HG03432 (cell line): Measurements from ENCODE around the gene ADPRHL1.
A peak's percentile ranks its signal among the peaks of the same experiment; 100 is the strongest.
"Not testable (repeated sequence)": the region's sequence is repeated elsewhere in the genome, so short reads cannot be mapped to it uniquely, and the experiment has no call there.

ENCODE experiments used
- ATAC-seq: cut with Tn5 transposase; IDR thresholded peaks from one replicate; pipeline ENCODE4 v1.9.1; 2021; ENCODE audit warnings: mild to moderate bottlenecking, moderate library complexity; ENCODE audit not compliant: unreplicated experiment

ADPRHL1 gene

DNA sequence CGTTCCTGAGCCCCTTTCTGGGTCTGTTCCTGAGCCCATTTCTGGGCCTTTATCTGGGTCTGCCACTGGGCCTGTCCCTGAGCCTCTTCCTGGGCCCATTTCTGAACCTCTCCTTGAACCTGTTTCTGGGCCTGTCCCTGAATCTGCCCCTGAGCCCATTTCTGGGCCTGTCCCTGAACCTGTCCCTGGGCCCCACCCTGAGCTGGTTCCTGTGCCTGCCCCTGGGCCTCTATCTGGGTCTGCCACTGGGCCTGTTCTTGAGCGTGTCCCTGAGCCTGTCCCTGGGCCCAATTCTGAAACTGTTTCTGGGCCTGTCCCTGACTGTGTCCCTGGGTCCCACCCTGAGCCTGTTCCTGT, 48.9 kb downstream of the ADPRHL1 start:
- no peak for ATAC-seq

DNA sequence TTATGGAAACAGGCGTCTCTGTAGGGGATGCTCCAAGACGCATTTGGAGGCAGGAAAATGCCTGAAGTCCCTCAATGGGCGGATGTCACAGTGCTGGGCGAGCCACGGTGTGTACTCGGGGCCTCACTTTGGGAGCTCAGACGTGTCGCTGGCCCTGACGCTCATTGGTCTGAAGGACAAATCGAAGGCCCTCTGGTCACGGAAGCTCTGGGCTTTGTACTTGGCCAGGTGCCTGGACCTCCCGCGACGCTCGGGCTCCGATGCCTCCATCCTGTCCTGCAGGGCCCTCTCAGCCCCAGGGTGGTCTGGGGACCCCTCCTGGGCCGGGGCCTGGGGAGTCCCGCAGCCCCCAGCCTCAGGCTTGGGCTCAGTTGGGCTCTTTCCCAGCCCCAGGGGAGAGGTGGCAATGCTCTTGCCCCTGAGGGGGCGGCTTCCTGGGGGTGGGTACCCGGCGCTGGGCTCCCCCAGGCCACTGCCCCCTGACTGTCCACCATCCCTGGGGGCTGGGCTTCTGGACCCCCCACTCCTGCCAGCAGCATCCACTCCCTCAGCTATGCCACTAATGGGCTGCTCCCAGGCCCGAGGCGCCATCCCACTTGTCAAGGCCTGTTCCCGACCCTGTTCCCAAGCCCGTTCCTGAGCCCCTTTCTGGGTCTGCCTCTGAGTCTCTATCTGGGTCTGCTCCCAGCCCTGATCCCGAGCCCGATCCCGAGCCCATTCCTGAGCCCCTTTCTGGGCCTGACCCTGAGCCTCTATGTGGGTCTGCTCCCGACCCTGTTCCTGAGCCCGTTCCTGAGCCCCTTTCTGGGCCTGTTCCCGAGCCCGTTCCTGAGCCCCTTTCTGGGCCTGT, 49.8 kb downstream of the ADPRHL1 start:
- no peak for ATAC-seq

- no peak for ATAC-seq
Measured at GRCh38 chr13:113402471-113403254, 50.6 kb downstream of the ADPRHL1 start.

DNA sequence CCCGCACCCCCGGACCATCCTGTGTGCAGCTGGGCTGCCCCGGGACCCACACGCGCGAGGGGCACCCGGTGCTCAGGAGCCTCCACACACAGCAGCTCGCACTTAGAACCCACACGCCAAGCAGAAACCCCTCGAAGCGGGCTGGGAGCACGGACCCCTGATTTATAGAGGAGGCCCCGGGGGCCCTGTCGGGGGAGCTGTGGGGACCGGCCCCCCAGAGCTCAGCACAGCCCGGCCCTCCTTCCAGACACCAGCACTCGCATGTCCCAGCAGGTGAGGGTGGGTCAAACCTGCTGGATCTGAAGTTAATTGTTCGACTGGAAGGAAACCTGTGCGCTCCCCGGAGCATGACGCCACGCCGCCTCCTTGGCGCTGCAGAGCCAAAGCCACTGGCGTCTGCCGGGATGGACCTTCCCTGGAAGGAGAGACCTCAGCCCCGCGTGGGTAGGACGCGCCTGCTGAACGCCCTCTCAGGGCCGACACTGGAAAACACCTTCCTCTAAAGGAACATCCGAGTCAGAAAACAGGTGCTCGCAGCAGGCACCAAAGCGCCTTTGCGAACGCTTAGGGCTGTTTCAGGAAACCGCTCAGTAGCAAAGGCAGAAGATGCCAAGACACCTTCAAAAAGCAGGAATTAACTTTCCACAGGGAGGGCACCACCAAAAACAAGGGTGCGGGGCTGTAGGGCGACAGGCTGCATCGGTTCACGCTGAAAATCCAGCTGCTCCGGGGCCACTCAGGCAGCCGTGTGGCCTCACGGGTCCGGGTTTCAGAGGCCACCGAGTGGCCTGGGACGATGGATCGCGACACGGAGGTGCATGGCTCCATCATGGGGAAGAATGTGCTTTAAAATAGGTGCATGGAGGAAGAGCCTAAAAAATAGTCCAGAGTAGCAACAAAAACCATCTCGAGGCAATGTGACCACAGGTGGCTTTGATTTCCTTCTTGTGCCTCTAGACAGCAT, 51.6 kb downstream of the ADPRHL1 start:
- ATAC-seq = no peak

DNA sequence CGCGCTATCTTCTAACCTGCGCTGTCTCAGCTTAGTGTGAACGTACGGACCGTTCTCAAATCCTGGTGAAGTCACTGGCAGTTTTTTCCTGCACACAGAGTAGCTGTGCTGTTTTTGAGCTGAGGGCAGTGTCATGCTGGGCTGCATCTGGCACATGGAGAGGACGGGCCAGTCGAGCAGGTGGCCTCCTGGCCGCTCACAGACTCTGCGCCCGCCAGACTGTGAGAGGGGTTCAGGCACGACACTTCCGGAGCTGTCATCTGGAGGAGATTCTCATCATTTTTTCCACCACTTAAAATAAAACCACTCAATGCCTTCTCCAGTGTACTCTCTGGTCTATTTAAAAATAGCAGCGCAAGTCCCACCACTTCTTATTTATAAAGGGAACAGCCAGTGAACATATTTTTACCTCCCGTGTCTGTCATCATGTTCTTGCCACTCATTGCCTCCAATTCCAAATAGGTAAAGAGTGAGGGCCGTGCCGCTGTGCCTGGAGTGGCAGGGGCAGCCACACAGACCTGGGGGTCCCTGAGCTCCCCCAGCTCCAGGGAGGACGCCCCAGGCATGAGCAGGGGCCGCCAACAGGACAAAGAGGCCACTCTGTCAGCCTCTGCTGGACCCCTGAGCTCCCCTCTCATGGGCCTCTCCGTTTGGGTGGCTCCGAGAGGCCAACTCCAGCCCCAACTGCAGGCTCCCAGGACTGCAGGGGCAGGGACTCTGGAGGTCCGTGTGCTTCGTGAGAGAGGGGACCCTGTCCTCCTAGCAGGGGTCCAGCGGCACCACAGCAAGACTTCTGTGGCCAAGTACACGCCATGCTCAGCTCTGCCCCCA, 52.5 kb downstream of the ADPRHL1 start:
- no peak for ATAC-seq

GRCh38 chr13:113399755-113400149, 53.5 kb downstream of the ADPRHL1 start:
- no peak for ATAC-seq

DNA sequence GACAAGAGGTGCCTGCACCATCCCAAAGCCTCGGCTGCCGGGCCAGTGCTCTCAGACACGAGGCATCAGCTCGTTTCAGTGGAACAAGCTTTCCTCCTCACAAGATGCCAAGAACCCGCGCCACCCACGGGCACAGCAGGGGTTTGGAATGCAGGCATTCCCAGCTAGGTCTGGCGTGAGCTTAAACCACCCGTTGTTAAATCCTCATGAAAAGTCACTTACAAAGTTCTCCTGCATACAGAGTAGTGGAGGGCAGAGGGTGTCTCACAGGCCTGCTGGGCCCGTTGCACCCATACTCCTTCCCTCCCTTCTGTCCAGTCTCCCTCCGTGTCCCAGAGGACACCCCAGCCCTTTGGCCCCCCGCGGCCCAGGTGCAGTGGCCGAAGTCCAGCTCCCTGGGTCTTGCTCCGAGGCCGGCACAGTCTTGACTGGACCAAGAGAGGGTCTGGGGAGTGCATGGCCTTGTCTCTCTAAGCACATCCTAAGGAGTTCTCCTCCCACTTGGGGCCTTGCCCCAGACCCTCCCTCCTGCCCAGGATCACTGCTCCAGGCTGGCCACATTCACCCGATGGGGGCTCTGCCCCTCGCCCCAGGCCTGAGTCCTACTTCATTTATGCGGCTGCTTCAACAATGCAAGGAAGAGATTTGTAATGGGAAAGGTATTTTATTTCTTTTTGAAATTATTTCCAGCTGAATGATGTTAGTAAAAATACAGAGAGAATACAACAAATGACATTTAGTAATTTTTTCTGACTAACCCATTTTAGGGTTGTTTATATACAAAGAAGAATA, 54.1 kb downstream of the ADPRHL1 start:
- ATAC-seq = no peak

GRCh38 chr13:113397608-113398425, 55.5 kb downstream of the ADPRHL1 start:
- no peak for ATAC-seq

DNA sequence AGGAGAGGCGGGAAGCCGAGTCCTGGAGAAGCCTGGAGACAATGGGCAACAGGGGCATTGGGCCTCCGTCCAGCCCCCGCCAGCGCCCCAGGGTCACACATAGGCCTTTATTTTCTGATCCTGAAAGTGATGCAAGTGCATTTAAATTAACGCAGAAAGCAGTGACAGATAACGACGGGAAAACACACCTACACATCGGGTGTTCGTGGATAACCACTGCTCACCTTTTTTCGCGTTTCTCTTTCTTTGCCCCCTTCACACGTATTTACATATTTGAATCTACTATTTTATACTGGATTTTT, 59.0 kb downstream of the ADPRHL1 start:
- ATAC-seq = no peak

- ATAC-seq = peak; percentile 96
Measured at GRCh38 chr13:113393563-113394338, 59.5 kb downstream of the ADPRHL1 start.

DNA sequence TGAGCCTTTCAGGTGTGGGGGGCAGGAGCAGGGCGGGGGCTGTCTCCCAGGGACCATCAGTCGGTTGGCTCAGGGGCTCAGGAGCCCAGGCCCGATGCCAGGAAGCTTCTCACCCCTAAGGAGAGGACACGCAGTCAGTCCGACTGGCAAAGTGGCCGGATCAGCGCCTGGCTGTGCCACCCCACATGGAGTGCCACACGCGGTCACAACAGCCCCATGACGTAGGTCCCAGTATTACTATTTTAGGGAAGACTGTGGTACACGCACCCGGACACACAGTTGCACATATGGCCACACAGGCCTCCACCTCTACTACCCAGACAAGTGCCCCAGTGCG, 60.1 kb downstream of the ADPRHL1 start:
- no peak for ATAC-seq

DNA sequence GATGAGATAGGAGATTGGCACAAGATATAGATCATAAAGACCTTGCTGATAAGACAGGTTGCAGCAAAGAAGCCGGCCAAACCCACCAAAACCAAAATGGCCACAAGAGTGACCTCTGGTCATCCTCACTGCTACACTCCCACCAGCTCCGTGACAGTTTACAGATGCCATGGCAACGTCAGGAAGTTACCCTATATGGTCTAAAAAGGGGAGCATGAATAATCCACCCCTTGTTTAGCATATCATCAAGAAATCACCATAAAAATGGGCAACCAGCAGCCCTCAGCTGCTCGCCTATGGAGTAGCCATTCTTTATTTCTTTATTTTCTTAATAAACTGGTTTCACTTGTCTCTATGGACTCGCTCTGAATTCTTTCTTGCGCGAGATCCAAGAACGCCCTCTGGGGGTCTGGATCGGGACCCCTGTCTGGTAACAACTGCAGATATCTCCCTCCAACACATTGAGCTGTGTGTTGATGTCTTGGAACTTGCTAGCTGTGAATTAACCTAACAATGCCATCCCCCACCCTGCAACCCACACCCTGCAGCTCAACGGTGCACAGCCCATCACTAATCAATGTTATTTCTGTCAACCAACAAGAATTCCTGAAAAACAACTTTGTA, 62.3 kb downstream of the ADPRHL1 start:
- no peak for ATAC-seq

GRCh38 chr13:113389586-113389985, 63.7 kb downstream of the ADPRHL1 start:
- not testable (repeated sequence) for ATAC-seq

DNA sequence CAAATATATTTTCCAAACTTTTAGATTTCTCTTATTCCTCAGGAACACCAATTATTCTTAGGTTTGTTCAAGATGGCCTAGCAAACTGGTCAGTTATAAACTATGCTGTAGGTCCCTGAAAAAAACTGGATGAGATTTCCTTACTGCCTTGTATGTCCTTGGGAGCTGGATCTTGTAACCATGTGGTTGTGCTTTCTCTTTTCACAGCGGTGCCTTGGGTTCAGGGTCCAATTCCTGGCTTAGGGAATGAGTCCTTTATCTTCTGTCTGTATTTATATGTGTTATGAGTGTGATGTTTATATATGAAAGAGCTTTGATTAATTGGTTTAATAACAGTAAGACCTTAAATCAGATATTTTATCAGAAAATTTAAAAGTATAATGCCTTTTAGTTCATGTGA, 65.9 kb downstream of the ADPRHL1 start:
- ATAC-seq = no peak

GRCh38 chr13:113383089-113383488, 70.2 kb downstream of the ADPRHL1 start:
- ATAC-seq = no peak

GRCh38 chr13:113382542-113382941, 70.7 kb downstream of the ADPRHL1 start:
- not testable (repeated sequence) for ATAC-seq

GRCh38 chr13:113378825-113379224, 74.5 kb downstream of the ADPRHL1 start:
- no peak for ATAC-seq
